HG02870 (cell line): Measurements from ENCODE around the gene TTR.

Experiments
- ATAC-seq: cut with Tn5 transposase; IDR thresholded peaks from one replicate; pipeline ENCODE4 v1.9.1; 2021; ENCODE audit warnings: mild to moderate bottlenecking, moderate library complexity; ENCODE audit not compliant: unreplicated experiment

The TTR gene

GRCh38 chr18:31591628-31592027, at the start of gene TTR:
Gene TTR, plus strand, starts transcription at chr18:31591877. Its CDS starts 26 bp downstream, at chr18:31591903.
- no peak for ATAC-seq

DNA sequence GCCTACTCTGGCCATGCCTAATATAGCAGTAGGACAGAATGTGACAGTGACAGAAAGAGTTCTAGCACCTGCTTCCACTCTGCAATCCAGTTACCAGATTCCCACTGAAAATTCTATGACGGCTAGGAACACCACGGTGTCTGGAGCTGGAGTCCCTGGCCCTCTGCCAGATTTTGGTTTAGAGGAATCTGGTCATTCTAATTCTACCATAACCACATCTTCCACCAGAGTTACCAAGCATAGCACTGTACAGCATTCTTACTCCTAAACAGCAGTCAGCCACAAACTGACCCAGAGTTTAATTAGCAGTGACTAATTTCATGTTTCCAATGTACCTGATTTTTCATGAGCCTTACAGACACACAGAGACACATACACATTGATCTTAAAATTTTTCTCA, 45.2 kb upstream of the TTR start:
- no peak for ATAC-seq

DNA sequence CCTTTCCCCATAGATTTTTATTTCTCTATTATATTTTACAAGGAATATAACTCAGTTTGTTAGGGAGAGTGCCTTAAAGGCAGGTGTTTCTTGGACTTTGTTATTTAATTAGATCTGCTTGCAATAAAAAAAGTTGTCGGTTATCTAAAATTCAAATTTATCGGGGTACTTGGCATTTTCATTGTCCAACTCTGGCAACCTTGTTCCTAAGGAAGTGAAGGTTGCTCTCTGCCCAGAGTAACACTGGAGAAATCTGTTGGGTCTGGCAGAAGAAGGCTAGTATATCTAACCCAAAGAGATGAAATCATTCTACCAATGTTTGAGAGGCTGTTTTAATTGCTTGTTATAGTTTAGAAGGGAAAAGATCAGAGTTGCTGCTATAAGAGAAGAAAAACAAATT, 42.8 kb upstream of the TTR start:
- no peak for ATAC-seq

DNA sequence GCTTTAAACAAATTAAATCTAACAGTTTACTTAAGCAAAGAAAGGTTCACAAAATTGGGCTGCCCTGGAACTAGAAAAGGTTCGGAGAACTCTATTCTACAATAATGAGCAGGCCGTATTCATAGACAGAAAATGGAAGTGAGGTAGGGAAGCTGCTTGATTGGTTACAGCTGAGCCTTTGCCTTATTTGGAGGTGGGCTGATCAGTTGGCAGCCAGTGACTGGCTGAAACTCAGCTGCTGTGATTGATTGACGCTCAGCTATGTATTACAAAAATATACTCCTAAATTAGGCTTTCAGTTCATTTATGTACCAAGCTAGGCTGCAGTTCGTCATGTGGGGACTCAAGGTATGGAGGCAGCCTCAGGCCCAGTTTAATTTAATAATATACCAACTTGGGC, 42.3 kb upstream of the TTR start:
- no peak for ATAC-seq

GRCh38 chr18:31551883-31552282, 39.8 kb upstream of the TTR start:
- ATAC-seq: no peak

DNA sequence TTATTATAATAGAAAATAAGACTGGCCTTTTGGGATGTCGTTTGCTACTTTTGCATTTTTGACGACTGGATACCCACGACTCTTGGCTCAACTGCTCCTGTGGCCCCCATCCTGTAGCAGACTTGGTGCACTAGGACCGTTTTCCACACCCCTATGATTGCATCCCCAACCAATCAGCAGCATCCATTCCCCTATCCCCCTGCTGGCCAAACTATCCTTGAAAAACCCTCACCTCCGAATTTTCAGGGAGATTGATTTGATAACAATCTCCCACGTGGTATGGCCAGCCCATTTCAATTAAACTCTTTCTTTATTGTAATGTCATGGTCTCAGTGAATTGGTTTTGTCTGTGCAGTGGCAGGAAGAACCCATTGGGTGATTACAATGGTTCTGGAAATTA, 37.9 kb upstream of the TTR start:
- ATAC-seq: no peak

GRCh38 chr18:31554776-31555175, 36.9 kb upstream of the TTR start:
- no peak for ATAC-seq

GRCh38 chr18:31555971-31556747, 35.5 kb upstream of the TTR start:
- ATAC-seq: peak; percentile 51

GRCh38 chr18:31557446-31557845, 34.2 kb upstream of the TTR start:
- no peak for ATAC-seq

DNA sequence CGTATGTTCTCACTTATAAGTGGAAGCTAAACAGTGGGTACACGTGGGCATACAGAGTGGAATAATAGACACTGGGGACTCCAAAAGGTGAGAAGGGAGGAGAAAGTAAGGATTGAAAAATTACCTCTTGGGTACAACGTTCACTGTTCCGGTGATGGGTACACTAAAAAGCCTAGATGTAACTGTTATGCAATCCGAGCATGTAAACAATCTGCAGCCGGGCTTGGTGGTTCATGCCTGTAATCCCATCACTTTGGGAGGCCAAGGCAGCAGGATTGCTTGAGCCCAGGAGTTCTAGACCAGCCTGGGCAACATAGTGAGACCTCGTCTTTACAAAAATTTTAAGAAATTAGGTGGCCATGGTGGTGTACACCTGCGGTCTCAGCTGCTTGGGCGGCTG, 33.1 kb upstream of the TTR start:
- no peak for ATAC-seq

- no peak for ATAC-seq
Measured at GRCh38 chr18:31562726-31563125, 29.0 kb upstream of the TTR start.

GRCh38 chr18:31563778-31564177, 27.9 kb upstream of the TTR start:
- ATAC-seq: no peak

DNA sequence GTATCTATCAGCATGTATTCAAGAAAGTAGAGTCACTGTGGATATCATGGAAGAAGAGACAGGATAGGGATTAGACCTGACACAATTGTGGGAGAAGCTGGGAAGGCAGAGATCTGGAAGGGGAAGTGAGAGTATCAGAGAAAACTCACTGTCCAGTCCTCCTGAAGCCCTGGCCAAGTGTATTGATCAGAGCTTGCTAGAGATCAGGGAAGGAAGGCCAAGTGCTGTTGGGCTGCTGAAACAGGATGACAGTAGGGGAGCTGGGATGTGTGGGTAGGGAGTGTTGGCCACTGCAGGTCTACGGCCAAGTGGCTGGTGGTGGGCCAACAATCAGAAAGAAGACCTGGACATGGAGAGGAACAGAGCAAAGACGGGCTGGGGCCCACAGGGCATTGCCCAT, 26.3 kb upstream of the TTR start:
- no peak for ATAC-seq

GRCh38 chr18:31565782-31566512, 25.7 kb upstream of the TTR start:
- ATAC-seq: no peak

- ATAC-seq: no peak
Measured at GRCh38 chr18:31566576-31567306, 24.9 kb upstream of the TTR start.

GRCh38 chr18:31572368-31572767, 19.3 kb upstream of the TTR start:
- ATAC-seq: no peak

DNA sequence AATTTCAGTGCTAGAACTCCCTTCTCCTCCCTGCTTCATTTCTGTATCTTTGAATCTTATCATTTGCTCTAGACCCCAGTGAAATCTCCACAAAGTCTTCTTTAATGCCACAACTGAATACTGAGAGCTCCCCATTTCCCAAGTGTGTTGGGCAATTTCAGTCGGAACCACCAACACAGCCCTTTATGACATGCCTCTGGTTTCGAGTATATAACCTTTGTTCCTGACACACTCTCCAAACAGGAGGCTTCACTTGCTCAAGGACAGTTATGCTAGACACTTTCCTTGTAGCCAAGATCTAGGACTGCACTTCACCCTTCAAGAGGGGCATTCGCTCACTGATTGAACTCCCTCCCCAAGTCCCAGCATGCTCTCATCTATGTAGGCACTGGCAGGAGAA, 18.6 kb upstream of the TTR start:
- no peak for ATAC-seq

DNA sequence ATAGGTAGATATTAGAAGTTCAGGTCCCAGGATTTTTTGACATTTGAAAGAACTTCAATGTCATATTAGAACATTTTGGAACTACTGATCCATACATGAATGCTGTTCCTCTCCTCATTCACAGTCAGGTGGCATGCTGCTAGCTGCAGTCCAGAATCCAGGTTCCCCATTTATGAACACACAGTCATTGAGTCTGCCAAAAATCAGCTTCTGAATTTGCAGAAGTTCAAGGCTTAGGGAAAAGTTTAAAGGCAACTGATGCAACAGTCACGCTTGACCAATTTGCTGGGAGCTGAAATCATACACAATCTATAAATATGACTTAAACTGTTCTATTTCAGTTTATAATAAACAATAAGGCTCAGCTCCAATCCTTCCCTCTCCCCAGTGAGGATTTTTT, 17.3 kb upstream of the TTR start:
- ATAC-seq: no peak

GRCh38 chr18:31575515-31576257, 16.0 kb upstream of the TTR start:
- no peak for ATAC-seq

DNA sequence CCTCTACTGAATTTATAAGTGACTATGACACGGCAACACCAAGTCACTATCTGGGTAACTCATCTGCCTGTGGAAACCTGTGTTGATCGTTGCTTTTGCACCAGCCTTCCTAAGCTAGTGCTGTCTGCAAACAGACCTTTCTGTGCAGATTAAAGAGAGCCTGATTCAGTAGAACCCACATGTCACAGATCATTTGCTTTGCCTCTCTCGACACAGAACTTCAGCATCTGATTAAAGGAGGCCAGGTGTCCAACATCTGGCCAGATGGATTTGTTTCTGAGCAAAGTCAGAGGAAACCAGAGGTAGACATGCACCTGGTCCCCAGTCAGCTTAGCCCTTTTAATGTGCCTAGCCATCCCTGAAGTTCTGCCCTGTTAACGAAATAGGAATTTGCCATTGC, 15.0 kb upstream of the TTR start:
- peak; percentile 64 for ATAC-seq

DNA sequence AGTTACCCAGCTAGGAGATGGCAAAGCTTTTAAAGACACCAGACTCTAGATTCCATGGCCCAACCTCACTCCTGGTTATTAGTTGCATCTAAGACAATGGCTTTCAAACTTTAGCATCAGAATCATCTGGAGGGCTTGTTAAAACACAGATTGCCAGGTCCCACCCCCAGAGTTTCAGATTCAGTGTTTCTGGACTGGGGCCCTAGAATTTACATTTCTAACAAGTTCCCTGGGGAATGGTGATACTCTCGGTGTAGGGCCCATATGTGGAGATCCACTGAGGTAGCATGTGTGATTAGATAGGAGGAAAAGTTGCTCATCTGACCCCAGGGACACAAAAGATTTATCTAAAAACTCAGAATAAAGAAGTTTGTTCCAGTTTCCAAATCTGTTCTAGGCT, 14.5 kb upstream of the TTR start:
- no peak for ATAC-seq
